Measurements from ENCODE around the gene SHOX.
"Not testable (repeated sequence)": the region's sequence is repeated elsewhere in the genome, so short reads cannot be mapped to it uniquely, and the experiment has no call there.

Gene SHOX

DNA sequence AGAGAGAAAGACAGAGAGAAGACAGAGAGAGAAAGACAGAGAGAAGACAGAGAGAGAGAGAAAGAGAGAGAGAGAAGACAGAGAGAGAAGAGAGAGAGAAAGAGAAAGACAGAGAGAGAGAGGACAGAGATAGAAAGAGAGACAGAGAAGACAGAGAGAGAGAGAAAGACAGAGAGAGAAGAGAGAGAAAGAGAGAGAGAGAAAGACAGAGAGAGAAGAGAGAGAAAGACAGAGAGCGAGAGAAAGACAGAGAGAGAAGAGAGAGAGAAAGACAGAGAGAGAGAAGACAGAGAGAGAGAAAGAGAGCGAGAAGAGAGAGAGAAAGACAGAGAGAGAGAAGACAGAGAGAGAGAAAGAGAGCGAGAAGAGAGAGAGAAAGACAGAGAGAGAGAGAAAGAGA lies 7.8 kb upstream of the SHOX start:
- DNase-seq, result not testable (repeated sequence)

DNA sequence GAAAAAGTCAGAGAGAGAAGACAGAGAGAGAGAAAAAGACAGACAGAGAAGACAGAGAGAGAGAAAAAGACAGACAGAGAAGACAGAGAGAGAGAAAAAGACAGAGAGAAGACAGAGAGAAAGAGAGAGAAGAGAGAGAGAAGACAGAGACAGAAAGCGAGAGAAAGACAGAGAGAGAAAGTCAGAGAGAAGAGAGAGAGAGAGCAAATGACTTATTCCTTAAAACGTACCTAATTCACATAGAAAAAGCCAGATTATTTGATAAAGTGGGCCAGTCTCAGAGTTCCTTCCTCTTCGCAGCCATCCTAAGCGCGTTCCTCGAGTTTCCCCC lies 7.4 kb upstream of the SHOX start:
- DNase-seq, result no peak

DNA sequence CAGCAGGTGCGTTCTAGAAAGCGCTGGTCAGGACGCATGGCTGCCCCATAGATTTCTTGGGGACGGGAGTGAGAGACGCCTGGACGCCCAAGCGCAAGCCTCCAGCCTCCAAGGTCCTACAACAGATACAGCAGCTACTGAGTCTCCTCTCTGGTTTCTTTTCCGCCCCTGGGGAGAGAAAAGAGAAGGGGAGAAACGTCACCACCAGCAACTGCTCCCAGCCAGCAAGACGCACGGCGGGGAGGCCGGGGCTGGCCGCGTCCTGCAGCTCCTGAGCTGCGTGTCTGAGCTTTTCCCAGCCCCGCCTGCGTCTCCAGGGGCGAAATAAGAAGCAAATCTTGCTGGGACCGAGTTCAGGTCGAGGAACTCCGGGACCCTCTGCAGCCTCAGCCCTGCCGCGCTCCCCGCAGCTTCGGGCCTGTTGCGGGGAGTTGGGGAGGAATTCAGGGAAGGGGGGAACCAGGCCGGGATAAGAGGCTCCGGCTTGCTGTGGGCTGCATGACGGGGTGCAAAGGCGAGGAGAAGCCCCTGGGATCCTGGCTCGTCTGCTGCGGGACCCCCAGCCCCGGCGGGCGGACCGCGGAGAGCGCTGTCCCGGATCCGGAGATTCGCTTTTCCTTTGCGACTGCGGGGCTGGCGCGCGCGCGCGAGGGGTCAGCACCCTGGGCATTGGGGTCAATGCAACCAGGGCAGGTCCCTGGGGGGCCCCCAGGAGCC lies 6.8 kb upstream of the SHOX start:
- no peak for DNase-seq

DNA sequence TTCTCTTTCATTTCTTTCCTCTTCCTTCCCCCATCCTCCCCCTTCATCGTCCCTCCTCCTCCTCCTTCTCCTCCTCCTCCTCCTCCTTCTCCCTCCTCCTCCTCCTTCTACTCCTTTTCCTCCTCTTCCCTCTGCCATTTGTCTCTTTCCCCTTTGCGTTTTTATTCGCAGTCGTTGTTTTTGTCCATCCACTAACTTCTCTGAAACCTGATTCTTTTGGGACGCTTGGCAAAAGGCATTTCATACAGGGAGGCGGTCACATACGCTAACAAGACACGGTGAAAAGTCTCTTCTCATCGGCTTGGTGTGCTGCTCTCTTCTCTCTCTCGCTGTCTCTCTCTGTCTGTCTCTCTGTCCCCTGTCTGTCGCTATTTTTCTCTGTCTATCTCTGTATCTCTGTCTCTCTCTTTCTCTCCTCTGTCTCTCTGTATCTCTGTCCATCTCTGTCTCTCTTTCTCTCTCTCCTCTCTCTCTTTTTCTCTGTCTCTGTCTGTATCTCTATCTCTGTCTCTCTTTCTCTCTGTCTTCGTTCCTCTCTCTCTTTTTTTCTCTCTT lies 5.4 kb upstream of the SHOX start:
- no peak for DNase-seq

DNA sequence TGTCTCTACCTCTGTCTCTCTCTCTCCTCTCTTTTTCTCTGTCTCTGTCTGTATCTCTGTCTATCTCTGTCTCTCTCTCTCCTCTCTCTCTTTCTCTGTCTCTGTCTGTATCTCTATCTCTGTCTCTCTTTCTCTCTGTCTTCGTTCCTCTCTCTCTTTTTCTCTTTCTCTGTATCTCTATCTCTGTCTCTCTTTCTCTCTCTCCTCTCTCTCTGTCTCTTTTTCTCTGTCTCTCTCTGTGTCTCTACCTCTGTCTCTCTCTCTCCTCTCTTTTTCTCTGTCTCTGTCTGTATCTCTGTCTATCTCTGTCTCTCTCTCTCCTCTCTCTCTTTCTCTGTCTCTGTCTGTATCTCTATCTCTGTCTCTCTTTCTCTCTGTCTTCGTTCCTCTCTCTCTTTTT lies 4.5 kb upstream of the SHOX start:
- DNase-seq, result not testable (repeated sequence)

DNA sequence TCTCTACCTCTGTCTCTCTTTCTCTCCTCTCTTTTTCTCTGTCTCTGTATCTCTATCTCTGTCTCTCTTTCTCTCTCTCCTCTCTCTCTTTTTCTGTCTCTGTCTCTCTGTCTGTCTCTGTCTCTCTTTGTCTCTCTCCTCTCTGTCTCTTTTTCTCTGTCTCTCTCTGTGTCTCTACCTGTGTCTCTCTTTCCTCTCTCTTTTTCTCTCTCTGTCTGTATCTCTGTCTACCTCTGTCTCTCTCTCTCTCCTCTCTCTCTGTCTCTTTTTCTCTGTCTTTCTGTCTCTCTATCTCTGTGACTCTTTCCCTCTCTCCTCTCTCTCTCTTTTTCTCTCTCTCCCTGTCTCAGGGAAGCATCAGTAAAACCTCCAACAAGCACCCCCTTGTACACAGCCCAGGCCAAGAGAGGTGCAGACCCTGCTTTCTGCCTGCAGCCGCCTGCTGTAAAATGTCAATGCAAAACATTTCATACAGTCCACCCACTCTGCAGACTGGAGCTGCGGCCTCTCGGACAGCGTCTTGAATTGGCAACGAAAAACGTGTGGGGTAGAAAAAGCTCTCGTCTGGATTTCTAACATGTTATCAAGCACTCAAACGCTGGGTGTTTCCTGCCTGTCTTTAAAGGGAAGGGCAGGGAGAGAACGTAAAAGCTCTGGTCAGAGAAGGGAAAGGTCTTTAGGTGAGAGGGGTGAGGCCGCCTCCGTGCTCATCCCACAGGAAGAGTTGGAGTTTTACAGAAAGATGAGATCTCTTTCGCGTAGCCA lies 3.7 kb upstream of the SHOX start:
- DNase-seq, result no peak

DNA sequence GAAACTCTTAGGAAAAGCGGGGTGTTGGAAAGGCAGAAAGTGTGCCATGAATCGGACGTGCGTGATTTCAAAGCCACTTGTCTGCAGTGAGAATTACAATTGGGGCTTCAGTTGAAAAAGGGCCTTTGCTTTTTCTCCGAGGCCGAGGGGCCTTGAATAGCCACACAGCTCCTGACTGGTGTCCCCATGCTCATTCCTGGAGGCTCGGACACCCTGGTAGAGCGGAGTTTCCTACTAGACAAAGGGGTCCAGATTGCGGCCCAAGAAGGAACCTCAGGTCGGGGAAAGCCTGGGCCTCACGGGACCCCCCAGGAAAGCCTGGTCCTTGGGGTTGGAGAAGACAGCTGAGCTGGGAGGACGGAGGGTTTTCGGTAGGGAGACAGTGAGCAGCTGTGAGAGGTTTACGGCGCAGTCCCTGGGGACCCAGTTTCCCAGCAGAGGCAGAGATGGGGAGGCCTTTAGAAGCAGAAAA lies 3.0 kb upstream of the SHOX start:
- DNase-seq, result no peak

DNA sequence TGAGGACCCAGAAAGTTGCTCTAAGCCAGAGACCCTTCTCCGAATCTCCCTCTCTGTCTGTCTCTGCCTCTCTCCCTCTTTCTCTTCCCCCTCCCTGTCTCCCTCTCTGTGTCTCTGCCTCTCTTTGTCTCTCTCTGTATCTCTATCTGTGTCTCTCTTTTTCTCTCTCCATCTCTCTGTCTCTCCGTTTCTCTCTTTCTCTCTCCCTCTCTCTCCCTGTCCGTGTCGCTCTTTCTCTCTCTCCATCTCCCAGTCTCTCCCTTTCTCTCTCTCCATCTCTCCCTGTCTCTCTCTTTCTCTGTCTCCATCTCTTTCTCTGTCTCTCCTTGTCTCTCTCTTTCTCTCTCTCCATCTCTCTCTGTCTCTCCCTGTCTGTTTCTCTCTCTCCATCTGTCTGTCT lies 2.6 kb upstream of the SHOX start:
- no peak for DNase-seq

DNA sequence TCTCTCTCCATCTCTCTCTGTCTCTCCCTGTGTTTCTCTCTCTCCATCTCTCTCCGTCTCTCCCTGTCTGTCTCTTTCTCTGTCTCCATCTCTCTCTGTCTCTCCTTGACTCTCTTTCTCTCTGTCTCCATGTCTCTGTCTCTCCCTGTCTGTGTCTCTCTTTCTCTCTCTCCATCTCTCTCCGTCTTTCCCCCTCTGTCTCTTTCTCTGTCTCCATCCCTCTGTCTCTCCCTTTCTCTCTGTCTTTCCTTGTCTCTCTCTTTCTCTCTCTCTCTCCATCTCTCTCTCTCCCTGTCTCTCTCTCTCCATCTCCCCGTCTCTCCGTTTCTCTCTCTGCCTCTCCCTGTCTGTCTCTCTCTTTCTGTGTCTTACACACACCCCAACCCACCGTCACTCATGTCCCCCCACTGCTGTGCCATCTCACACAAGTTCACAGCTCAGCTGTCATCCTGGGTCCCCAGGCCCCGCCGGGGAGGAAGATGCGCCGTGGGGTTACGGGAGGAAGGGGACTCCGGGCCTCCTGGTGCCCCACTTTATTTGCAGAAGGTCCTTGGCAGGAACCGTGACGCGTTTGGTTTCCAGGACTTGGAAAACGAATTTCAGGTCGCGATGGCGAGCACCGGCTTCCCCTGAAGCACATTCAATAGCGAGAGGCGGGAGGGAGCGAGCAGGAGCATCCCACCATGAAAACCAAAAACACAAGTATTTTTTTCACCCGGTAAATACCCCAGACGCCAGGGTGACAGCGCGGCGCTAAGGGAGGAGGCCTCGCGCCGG lies 1.2 kb upstream of the SHOX start:
- DNase-seq, result no peak

DNA sequence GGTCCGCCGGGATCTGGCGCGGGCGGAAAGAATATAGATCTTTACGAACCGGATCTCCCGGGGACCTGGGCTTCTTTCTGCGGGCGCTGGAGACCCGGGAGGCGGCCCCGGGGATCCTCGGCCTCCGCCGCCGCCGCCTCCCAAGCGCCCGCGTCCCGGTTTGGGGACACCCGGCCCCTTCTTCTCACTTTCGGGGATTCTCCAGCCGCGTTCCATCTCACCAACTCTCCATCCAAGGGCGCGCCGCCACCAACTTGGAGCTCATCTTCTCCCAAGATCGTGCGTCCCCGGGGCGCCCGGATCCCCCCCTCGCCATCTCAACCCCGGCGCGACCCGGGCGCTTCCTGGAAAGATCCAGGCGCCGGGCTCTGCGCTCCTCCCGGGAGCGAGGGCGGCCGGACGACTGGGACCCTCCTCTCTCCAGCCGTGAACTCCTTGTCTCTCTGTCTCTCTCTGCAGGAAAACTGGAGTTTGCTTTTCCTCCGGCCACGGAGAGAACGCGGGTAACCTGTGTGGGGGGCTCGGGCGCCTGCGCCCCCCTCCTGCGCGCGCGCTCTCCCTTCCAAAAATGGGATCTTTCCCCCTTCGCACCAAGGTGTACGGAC lies 482 bp upstream of the SHOX start:
- DNase-seq, result no peak

DNA sequence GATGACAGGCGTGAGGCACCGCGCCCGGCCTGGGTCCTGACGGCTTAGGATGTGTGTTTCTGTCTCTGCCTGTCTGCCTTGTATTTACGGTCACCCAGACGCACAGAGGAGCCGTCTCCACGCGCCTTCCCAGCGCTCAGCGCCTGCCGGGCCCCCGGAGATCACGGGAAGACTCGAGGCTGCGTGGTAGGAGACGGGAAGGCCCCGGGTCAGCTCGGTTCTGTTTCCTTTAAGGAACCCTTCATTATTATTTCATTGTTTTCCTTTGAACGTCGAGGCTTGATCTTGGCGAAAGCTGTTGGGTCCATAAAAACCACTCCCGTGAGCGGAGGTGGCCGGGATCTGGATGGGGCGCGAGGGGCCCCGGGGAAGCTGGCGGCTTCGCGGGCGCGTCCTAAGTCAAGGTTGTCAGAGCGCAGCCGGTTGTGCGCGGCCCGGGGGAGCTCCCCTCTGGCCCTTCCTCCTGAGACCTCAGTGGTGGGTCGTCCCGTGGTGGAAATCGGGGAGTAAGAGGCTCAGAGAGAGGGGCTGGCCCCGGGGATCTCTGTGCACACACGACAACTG lies 1.3 kb downstream of the SHOX start:
- DNase-seq, result no peak

DNA sequence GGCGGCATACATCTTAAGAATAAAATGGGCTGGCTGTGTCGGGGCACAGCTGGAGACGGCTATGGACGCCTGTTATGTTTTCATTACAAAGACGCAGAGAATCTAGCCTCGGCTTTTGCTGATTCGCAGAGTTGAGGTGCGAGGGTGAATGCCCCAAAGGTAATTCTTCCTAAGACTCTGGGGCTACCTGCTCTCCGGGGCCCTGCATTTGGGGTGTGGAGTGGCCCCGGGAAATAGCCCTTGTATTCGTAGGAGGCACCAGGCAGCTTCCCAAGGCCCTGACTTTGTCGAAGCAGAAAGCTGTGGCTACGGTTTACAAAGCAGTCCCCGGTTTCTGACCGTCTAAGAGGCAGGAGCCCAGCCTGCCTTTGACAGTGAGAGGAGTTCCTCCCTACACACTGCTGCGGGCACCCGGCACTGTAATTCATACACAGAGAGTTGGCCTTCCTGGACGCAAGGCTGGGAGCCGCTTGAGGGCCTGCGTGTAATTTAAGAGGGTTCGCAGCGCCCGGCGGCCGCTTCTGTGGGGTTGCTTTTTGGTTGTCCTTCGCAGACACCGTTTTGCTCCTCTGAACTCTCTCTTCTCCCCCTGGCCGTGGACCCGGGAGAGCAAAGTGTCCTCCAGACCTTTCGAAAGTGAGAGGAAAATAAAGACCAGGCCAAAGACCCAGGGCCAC lies 1.9 kb downstream of the SHOX start:
- DNase-seq, result no peak

DNA sequence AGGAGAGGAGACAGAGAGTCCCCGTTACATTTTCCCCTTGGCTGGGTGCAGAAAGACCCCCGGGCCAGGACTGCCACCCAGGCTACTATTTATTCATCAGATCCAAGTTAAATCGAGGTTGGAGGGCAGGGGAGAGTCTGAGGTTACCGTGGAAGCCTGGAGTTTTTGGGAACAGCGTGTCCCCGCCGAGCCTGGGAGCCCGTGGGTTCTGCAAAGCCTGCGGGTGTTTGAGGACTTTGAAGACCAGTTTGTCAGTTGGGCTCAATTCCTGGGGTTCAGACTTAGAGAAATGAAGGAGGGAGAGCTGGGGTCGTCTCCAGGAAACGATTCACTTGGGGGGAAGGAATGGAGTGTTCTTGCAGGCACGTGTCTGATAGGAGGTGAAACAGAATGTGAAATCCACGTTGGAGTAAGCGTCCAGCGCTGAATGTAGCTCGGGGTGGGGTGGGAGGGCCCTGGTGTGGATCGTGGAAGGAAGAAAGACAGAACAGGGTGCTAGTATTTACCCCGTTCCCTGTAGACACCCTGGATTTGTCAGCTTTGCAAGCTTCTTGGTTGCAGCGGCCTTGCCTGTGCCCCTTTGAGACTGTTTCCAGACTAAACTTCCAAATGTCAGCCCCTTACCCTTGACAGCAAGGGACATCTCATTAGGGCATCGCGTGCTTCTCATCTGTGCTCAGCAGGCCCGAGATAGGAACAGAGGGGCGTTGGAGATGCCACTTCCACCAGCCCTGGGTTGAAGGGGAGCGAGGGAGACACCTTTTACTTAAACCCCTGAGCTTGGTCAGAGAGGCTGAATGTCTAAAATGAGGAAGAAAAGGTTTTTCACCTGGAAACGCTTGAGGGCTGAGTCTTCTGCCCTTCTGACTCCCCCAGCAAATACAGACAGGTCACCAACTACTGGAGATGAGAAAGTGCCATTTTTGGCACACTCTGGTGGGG lies 2.7 kb downstream of the SHOX start:
- DNase-seq, result no peak

DNA sequence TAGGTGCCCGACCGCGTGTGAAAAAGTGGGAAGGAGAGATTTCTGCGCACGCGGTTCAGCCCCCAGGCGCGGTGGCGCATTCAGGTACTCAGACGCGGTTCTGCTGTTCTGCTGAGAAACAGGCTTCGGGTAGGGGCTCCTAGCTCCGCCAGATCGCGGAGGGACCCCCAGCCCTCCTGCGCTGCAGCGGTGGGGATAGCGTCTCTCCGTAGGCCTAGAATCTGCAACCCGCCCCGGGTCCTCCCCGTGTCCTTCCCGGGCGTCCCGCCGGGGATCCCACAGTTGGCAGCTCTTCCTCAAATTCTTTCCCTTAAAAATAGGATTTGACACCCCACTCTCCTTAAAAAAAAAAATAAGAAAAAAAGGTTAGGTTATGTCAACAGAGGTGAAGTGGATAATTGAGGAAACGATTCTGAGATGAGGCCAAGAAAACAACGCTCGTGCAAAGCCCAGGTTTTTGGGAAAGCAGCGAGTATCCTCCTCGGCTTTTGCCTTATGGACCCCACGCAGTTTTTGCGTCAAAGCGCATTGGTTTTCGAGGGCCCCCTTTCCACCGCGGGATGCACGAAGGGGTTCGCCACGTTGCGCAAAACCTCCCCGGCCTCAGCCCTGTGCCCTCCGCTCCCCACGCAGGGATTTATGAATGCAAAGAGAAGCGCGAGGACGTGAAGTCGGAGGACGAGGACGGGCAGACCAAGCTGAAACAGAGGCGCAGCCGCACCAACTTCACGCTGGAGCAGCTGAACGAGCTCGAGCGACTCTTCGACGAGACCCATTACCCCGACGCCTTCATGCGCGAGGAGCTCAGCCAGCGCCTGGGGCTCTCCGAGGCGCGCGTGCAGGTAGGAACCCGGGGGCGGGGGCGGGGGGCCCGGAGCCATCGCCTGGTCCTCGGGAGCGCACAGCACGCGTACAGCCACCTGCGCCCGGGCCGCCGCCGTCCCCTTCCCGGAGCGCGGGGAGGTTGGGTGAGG lies 3.7 kb downstream of the SHOX start:
- no peak for DNase-seq

DNA sequence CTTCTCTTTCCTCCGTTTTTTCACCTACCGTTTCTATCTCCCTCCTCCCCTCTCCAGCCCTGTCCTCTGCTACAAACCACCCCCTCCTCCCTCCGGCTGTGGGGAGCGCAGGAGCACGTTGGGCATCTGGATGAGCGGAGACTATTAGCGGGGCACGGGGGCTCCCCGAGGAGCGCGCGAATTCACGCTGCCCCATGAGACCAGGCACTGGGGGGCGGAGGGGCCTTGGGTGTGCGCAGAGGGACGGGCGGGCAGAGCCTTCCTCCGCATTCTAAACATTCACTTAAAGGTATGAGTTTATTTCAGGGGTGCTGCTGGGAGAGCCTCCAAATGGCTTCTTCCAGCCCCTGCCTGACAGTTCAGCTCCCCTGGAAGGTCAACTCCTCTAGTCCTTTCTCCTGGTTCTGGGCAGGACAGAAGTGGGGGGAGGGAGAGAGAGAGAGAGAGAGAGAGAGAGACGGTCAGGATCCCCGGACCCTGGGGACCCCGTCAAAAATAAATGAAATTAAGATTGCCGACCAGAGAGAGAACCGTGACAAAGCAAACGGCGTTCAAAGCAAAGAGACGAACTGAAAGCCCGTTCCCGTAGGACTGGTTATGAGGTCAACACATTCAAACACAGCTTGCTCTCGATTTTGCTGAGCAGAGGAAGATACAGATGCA lies 5.0 kb downstream of the SHOX start:
- no peak for DNase-seq

DNA sequence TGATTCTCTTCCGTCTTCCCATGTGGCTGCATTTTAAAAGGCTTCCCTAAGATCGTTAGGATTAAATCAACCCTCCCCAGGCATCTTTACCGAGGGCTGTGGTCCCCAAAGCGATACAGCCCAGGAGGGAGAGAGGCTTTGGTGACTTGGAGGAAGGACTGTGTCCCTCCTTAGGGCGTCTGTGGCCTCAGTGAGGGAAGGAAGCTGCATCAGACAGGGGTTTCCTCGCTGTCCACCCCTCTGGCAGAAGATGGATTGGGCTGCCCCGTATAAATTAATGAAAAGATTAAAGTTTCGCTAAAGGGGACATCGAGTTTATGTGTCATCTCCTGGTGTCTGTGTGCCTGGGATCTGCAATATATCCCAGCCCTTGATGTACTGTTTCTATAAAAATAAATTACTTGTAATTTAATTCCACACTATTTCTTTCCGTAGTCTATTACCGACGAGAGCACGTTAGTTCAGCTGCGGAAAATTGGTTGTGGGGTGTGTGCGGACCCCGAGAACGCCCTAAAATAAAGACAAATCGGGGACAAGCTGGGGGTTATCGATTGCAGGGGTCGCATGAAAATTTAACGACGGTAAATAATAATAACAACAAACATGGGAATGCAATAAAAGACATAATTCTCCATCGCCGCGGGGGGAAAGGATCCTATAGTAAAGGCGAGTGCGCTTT lies 6.5 kb downstream of the SHOX start:
- no peak for DNase-seq

DNA sequence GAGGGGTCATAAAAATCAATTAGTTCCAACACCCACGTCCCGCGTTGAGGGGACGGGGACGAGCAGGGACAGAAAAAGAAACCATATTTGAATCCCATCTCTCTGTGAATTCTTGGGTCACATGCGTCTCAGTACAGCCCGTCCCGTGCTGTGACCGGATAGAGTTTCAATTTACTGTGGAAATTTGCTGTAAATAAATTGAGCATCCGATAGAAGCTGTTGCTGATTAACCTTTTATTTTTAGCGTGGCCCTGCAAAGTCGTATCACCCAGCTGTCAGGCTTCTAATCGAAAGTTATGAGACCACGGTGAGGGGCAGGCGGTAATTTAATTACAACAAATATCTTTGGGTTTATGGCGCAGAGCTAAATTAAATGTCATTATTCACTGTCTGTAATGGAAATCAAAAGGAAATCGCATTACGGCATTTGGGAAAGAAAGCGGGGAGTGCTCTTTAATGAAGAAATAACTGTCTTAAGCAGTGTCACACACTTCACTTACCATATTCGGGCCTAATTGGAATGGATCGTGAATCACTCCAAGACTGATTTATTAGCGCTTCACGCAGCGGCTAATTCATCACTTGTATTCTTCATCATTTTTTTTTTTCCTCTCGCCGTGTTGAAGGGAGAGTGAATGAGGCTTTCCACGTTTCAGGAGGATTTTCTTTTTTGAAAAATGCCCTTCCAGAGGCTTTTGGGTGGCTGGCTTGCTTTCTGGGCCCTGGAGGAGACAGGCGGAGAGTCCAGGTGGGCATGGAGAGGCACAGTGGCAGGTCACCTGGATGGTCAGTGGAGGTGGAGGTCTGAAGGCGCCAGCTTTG lies 7.3 kb downstream of the SHOX start:
- no peak for DNase-seq

Data from cerebellar nuclear complex (tissue), 1 donor.